ENCODE data around the gene DIPK2A.
A peak's percentile ranks its signal among the peaks of the same experiment; 100 is the strongest.

Gene DIPK2A

DNA sequence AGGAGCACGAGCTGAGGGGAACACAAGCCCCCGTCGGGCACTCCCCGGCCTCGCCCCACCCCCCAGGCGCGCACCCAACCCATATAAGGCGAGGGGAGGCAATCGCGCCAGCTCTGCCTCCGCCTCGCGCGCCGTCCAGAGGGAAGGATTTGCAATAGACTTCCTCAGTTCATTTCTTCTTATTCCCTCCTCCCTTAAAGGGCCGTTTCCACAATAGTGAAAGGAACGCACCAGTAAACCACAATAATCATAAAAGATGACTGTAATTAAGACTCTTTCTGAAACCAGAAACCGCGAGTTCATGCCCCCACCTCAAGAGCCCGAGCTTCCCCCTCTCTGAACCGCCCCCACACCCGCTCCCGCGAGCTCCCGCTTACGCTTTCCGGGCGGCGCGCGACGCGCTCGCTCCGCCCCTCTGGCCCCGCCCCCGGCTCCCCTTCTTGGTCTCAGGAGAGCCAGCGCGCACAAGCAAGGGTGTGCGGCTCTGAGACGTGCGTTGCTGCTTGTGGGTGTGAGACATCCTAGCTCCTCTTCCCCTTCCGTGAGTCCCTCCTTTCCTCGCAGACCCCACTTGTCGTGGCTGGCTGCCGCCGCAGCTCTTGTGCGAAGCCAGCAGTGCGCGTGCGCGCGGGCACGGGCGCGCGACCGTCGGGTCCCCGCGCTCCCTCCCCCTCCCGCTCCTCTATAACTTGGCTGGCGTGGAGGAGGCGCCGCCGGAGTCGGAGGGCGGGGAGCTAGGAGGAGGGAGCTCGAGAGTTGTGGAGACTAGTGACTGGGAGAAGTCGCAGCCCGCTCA is at the start of gene DIPK2A:
Gene DIPK2A (plus strand): TSS at position 465 of the 796 bp plus-strand sequence. CDS start 510 bp downstream, outside the sequence.
- DNase-seq (ENCODE audit: low spot score), result peak; percentile 90

- DNase-seq (ENCODE audit: low spot score), result no peak
Measured at GRCh38 chr3:143924522-143925285, 46.9 kb upstream of the DIPK2A start.

DNA sequence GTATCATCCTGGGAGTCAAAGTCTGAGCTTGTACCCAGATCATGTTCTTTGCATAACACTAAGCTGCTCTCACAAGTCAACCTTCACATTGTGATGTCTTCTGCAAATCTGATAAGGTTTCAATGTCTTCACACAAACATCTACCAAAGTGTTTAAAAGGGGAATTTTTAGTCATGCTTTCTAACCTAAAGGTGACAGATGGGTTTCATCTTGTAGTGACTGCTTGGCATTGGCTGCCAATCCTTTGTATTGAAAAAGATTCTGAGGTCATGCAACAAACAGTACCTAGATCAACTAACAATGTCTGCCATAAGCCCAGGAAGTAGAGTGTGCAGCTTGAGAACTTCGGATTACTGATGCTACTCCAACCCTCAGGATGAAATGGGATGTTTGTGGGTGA is 43.6 kb upstream of the DIPK2A start:
- DNase-seq (ENCODE audit: low spot score), result no peak

GRCh38 chr3:143928541-143929255 is 42.9 kb upstream of the DIPK2A start:
- DNase-seq (ENCODE audit: low spot score), result no peak

- no peak for DNase-seq (ENCODE audit: low spot score)
Measured at GRCh38 chr3:143934791-143935190, 36.8 kb upstream of the DIPK2A start.

GRCh38 chr3:143935678-143936077 is 35.9 kb upstream of the DIPK2A start:
- DNase-seq (ENCODE audit: low spot score), result peak; percentile 22

GRCh38 chr3:143950810-143951209 is 20.8 kb upstream of the DIPK2A start:
- DNase-seq (ENCODE audit: low spot score), result no peak

DNA sequence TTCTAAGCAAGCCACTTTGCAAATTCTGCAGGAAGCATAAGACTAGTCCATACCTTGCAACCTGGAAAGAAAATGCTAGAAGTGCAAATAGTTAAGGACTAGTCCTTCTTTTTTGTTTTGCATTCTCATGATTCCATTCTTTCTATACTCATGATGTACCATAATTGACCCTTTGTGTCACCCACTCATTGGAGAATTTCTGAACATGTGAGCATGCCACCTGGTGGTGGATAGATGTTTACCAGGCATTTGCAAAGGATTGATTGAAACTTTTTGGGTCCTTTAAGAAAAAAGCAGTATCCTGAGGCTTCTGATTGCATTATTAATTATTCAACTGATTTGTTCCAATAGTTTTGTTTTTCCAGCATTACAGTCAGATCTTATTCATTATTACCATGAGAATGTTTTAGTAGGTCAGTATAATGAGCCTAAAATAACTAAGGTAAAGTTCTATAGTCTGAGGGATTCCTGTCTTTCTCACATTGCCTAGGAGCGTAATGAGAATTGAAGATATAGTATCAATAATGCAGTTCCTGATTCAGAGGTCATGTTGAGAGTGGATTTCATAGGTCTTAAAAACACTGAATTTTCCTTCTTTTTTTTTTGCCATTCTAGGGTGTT is 20.2 kb upstream of the DIPK2A start:
- DNase-seq (ENCODE audit: low spot score), result peak; percentile 23

DNA sequence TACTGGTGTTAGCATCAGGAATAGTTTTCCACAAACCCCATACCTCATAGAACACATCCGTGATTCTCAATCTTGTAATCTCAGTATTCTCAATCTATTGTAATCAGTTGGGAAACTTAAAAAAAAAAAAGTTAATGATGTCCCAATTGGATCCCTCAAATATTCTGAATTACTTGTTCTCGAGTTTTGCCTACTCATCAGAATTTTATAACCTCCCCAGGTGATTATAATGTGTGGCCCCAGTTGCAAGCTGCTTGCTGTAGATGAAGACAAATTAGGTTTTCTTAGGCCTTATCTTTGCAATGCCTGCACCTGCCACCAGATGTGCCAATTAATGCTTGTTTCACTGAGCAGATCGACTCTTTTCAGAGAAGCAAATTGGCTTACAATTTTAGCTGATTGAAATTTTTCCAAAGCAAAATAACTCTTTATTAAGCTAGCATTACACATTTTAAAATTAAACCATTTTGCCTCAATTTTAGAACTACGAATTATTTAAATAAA is 19.0 kb upstream of the DIPK2A start:
- no peak for DNase-seq (ENCODE audit: low spot score)

- no peak for DNase-seq (ENCODE audit: low spot score)
Measured at GRCh38 chr3:143955113-143955512, 16.5 kb upstream of the DIPK2A start.

GRCh38 chr3:143956838-143957237 is 14.8 kb upstream of the DIPK2A start:
- DNase-seq (ENCODE audit: low spot score), result no peak

- no peak for DNase-seq (ENCODE audit: low spot score)
Measured at GRCh38 chr3:143957453-143957852, 14.2 kb upstream of the DIPK2A start.

- no peak for DNase-seq (ENCODE audit: low spot score)
Measured at GRCh38 chr3:143958966-143959365, 12.7 kb upstream of the DIPK2A start.

DNA sequence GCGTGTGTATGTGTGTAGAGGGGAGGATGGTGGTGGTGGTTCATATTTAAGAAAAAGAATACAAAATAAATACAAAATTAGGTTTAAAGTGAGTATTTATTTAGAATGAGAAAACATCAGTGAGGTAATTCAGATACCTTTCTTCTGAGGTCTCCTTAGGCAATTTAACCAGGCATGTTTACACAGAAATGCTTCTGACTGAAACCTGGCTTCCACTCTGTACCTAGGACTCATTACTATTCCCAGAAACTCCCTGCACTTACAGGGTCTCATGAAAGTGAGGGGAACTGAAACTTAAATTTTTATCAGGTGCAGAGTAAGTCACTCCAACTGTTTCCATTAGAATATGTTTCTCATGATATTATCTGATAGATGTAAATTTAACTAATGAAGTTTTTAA is 10.3 kb upstream of the DIPK2A start:
- no peak for DNase-seq (ENCODE audit: low spot score)

GRCh38 chr3:143963946-143964345 is 7.7 kb upstream of the DIPK2A start:
- DNase-seq (ENCODE audit: low spot score), result no peak

DNA sequence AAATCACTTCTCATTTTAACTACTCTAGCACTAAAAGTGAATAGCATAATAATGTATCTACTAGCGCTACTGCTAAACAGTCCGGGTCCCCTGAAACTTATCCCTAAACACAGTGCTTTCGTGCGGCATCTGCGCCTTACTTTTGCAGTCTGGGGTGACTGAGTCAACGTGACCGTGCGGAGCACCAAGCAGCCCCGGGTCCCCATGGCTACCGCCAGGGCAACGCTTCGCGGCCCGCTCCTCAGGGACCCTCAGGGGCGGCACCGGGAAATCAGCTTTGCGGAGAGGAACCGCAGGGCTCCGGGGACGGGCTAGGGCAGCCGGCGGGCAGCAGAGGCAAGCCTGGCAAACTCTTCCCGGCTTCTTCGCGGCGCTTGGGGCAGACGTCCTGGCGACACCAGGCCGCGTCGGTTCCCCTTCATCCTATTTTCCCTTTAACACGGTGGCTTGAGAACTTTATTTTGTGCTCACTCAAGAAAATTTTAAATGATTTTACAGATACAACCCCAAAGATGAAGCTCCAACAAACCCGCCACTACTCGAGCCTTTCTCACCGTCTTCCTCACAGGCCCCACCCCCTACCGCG is 757 bp upstream of the DIPK2A start:
- DNase-seq (ENCODE audit: low spot score), result peak; percentile 23

- no peak for DNase-seq (ENCODE audit: low spot score)
Measured at GRCh38 chr3:143972155-143972504, 507 bp downstream of the DIPK2A start.

DNA sequence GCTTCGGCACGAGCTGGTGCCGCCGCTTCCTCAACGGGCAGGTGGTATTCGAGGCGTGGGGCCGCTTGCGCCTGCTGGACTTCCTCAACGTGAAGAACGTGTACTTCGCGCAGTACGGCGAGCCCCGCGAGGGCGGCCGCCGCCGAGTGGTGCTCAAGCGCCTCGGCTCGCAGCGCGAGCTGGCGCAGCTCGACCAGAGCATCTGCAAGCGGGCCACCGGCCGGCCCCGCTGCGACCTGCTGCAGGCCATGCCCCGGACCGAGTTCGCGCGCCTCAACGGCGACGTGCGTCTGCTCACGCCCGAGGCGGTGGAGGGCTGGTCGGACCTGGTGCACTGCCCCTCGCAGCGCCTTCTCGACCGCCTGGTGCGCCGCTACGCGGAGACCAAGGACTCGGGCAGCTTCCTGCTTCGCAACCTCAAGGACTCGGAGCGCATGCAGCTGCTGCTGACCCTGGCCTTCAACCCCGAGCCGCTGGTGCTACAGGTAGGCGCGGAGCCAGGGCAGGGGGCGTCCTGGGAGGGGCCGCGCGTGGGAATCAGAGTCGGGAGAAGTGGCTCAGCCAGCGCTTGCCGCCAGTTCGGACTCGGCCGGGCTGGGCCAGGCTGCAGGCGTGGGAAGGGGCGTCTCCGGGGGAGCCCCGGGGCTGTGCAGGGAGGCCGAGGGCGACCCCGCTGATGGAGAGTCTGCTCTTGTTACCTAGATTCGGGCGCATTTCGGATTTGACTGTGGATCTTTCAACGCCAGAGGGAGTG is 1.1 kb downstream of the DIPK2A start:
- DNase-seq (ENCODE audit: low spot score), result peak; percentile 77

DNA sequence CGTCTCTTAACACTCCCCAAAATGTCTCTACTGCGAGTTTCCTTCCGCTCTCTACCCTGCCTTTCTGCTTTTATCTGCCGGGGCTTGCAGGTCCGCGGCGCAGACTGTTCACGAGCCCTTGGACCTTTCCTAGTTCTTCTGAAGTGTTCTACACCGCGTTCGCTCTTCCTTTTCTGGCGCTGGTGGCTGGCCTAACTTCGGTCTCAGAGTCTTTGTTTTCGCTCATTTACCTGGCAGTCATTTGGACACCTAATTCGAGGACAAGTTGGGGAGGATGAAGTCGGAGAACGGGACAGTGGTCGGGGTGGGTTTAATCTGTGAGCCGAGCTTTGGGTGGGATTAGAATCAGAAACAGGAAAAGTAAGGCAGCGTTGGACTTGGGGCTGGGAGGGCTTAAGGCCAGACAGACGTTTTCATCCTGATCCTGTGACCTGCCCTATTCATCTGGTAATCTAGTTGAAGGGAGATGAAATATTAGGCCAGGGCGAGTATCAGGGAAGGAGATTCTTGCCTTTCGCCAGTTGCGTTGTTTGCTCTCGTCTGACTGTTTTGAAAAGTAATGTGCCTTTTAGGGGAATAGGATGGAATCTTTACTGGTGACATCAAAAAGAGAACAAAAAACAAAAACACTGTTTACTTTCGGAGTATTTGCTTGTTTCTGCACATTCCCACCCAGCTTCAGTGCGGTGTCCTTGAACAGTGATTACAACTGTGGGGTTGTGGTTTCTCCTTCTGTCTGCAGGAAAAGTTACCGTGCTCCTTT is 1.8 kb downstream of the DIPK2A start:
- DNase-seq (ENCODE audit: low spot score), result peak; percentile 27

Measured in LoVo (cell line).